Nephron progenitor cell (in vitro differentiated cells): Measurements from ENCODE around the gene FLRT1.

ENCODE experiments used
- DNase-seq: peaks from one replicate; pipeline ENCODE4 v3.0.0; 2021
- H3K27ac Mint-ChIP-seq: 2 replicates; pipeline ENCODE4 v1.8.0; 2021; ENCODE audit warnings: mild to moderate bottlenecking, moderate library complexity, mixed read lengths
- H3K27me3 Mint-ChIP-seq: 2 replicates; pipeline ENCODE4 v1.8.0; 2021; ENCODE audit warnings: mild to moderate bottlenecking, low read depth, mixed read lengths; ENCODE audit not compliant: poor library complexity
- H3K36me3 Mint-ChIP-seq: 2 replicates; pipeline ENCODE4 v1.8.0; 2021; ENCODE audit warnings: low read depth, mixed read lengths
- H3K4me1 Mint-ChIP-seq: 2 replicates; pipeline ENCODE4 v1.8.0; 2021; ENCODE audit warnings: mixed read lengths
- H3K4me3 Mint-ChIP-seq: 2 replicates; pipeline ENCODE4 v1.8.0; 2021; ENCODE audit warnings: mild to moderate bottlenecking, moderate library complexity, mixed read lengths
- H3K9me3 Mint-ChIP-seq: 2 replicates; pipeline ENCODE4 v1.8.0; 2021; ENCODE audit warnings: mild to moderate bottlenecking, moderate library complexity, mixed read lengths
- TF ChIP-seq, protein P1 (sequence below): fragments of 200-600 bp; sonication (generic); IDR thresholded peaks from 2 replicates; pipeline ENCODE4 v1.5.0; 2021; ENCODE audit warnings: antibody characterized with exemption

Gene FLRT1

DNA sequence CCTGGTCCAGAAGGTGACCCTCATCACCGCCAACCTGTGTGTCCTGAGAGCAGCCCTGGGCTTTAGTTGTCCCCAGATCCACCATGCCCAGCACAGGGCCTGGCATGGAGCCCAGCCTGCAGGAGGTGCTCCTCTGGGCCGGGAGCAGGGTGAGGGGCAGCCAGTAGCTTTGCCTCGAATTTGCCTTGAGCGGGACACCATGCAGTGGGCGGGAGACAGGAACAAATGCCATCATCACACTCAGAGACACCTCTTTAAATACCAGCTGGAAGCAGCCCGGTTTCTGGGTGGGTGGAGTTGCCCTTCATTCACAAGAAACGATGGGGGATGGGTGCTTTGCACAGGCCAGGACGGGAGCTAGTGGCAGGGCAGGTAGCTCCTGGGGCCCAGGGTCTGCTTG, 19.3 kb downstream of the FLRT1 start:
- Mint-ChIP-seq H3K4me1 (peaks cover 27% of the 10 kb centered on the region), H3K27me3 (peaks cover 17% of the 10 kb centered on the region), H3K27ac (no peak overlapping the region), H3K4me3 (no peak overlapping the region), H3K9me3 (no peaks in the 10 kb centered on the region), H3K36me3 (no peaks in the 10 kb centered on the region)
- DNase-seq = no peak
- TF ChIP-seq, protein P1, sequence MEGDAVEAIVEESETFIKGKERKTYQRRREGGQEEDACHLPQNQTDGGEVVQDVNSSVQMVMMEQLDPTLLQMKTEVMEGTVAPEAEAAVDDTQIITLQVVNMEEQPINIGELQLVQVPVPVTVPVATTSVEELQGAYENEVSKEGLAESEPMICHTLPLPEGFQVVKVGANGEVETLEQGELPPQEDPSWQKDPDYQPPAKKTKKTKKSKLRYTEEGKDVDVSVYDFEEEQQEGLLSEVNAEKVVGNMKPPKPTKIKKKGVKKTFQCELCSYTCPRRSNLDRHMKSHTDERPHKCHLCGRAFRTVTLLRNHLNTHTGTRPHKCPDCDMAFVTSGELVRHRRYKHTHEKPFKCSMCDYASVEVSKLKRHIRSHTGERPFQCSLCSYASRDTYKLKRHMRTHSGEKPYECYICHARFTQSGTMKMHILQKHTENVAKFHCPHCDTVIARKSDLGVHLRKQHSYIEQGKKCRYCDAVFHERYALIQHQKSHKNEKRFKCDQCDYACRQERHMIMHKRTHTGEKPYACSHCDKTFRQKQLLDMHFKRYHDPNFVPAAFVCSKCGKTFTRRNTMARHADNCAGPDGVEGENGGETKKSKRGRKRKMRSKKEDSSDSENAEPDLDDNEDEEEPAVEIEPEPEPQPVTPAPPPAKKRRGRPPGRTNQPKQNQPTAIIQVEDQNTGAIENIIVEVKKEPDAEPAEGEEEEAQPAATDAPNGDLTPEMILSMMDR = no peak

GRCh38 chr11:64056213-64056785, 20.6 kb downstream of the FLRT1 start:
- peak; percentile 42 for DNase-seq
- Mint-ChIP-seq H3K9me3 (no peaks in the 10 kb centered on the region), H3K27ac (no peak overlapping the region), H3K36me3 (no peaks in the 10 kb centered on the region), H3K4me1 (peaks cover 36% of the 10 kb centered on the region), H3K4me3 (no peak overlapping the region), H3K27me3 (peaks cover 28% of the 10 kb centered on the region)
- TF ChIP-seq, protein P1 = no peak

GRCh38 chr11:64056861-64057260, 21.1 kb downstream of the FLRT1 start:
- H3K27ac Mint-ChIP-seq = no peak overlapping the region
- H3K9me3 Mint-ChIP-seq = no peaks in the 10 kb centered on the region
- H3K4me1 Mint-ChIP-seq = peaks cover 38% of the 10 kb centered on the region
- peaks cover 33% of the 10 kb centered on the region for H3K27me3 Mint-ChIP-seq
- no peaks in the 10 kb centered on the region for H3K36me3 Mint-ChIP-seq
- H3K4me3 Mint-ChIP-seq = no peak overlapping the region
- TF ChIP-seq, protein P1 = no peak
- DNase-seq = no peak

DNA sequence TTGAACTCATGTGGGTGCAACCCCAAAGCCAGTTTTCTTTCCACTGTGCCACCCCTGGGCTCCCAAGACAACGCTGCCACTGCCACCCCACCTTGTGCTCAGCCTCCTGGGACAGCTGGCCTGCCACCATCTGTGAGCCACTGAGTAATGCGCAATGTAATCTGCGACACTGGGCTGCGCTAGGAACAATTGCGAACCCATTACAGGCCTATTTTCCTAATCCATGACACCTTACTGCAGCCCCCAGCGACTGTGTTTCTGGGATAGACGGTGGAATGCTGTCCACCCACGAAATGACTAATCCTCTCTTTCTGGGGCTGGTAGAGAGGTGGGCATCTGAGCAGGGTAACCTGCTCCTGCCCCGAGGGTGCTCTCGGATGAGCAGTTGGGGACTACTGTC, 22.2 kb downstream of the FLRT1 start:
- Mint-ChIP-seq H3K4me3 (no peak overlapping the region), H3K4me1 (peaks cover 41% of the 10 kb centered on the region), H3K27me3 (peaks cover 40% of the 10 kb centered on the region), H3K27ac (no peak overlapping the region), H3K9me3 (no peaks in the 10 kb centered on the region), H3K36me3 (no peaks in the 10 kb centered on the region)
- TF ChIP-seq, protein P1 = no peak
- no peak for DNase-seq

DNA sequence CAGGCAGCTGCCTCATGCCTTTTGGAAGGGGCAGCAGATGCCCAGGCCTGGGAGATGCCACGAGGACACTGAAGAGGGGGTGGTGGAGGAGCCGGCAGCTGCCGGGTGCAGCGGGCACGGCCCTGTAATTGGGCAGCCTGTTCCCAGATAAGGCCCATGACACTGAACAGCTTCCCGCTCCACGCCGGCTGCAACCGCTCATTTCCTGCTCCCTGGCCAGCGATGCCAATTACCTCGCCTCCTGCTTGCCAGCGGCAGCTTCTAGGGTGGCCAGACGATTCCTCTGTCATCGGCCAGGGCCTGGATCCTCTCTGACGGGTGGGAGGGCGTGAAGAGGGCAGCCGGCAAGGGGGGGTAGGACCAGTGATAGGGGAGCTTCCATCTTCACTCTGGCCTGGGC, 22.8 kb downstream of the FLRT1 start:
- Mint-ChIP-seq H3K4me3 (no peak overlapping the region), H3K27ac (no peak overlapping the region), H3K27me3 (peaks cover 45% of the 10 kb centered on the region), H3K4me1 (peaks cover 41% of the 10 kb centered on the region), H3K36me3 (no peaks in the 10 kb centered on the region), H3K9me3 (no peaks in the 10 kb centered on the region)
- DNase-seq = no peak
- TF ChIP-seq, protein P1 = no peak
